ENCODE data around the gene PDK1. TPM values are rescaled to one million over a fixed set of nuclear protein-coding genes. Genes with fewer than 3 reads are reported as not detected.

PDK1 gene
- total RNA-seq, 1 donor from 2014 or later, result 7.3 TPM

DNA sequence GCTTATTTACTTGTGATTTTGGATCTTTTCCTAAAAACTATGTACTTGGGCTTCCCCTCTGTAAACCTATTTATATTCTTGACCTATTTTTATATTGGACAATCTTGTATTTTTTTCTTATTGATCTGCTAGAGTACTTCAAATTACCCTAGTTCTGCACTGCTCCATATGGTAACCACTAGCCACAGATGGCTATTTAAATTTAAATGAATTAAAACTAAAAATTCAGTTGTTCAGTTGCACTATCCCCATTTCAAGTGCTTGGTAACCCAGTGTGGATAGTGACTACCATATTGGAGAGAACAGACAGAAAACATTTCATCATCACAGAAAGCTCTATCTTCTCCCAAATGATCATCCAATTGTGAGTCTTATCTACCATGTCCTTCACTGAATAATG is 74.3 kb downstream of the PDK1 start:
- no peak for TF ChIP-seq CTCF (IDR thresholded peaks at IDR 0.05)
- Mint-ChIP-seq H3K36me3 (ENCODE audit: unreplicated experiment) (peaks cover 2% of the 10 kb centered on the region), H3K4me1 (ENCODE audit: unreplicated experiment) (peaks cover 6% of the 10 kb centered on the region), H3K27me3 (ENCODE audit: unreplicated experiment) (no peaks in the 10 kb centered on the region), H3K4me3 (ENCODE audit: unreplicated experiment) (no peak overlapping the region), H3K27ac (ENCODE audit: unreplicated experiment) (no peak overlapping the region), H3K9me3 (ENCODE audit: unreplicated experiment) (no peaks in the 10 kb centered on the region)
- no peak for DNase-seq (ENCODE audit: extremely low spot score, unreplicated experiment)

DNA sequence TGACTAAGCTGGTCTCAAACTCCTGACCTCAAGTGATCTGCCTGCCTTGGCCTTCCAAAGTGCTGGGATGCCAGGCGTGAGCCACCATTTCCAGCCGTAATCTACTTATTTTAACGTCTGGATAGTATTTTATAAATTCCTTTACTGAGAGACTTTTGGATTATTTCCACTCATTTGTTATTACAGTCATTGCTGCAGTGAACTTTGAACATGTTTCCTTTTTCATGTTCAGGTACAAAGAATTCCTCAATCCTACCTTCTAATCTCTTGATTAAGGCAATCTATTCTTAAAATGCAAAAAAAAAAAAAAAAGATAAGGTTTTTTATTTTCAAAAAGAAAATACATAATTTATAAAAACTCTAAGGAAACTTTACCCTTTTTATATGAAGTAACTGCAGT is 78.6 kb downstream of the PDK1 start:
- H3K27me3 Mint-ChIP-seq (ENCODE audit: unreplicated experiment), result no peaks in the 10 kb centered on the region
- no peak for TF ChIP-seq CTCF (IDR thresholded peaks at IDR 0.05)
- H3K9me3 Mint-ChIP-seq (ENCODE audit: unreplicated experiment), result no peaks in the 10 kb centered on the region
- no peak overlapping the region for H3K4me3 Mint-ChIP-seq (ENCODE audit: unreplicated experiment)
- no peak for DNase-seq (ENCODE audit: extremely low spot score, unreplicated experiment)
- no peaks in the 10 kb centered on the region for H3K36me3 Mint-ChIP-seq (ENCODE audit: unreplicated experiment)
- H3K4me1 Mint-ChIP-seq (ENCODE audit: unreplicated experiment), result peaks cover 6% of the 10 kb centered on the region
- H3K27ac Mint-ChIP-seq (ENCODE audit: unreplicated experiment), result no peak overlapping the region

GRCh38 chr2:172635548-172635947 is 79.7 kb downstream of the PDK1 start:
- H3K4me3 Mint-ChIP-seq (ENCODE audit: unreplicated experiment), result no peak overlapping the region
- H3K9me3 Mint-ChIP-seq (ENCODE audit: unreplicated experiment), result no peaks in the 10 kb centered on the region
- no peak overlapping the region for H3K27ac Mint-ChIP-seq (ENCODE audit: unreplicated experiment)
- DNase-seq (ENCODE audit: extremely low spot score, unreplicated experiment), result no peak
- H3K27me3 Mint-ChIP-seq (ENCODE audit: unreplicated experiment), result no peaks in the 10 kb centered on the region
- H3K4me1 Mint-ChIP-seq (ENCODE audit: unreplicated experiment), result peaks cover 6% of the 10 kb centered on the region
- no peak for TF ChIP-seq CTCF (IDR thresholded peaks at IDR 0.05)
- no peaks in the 10 kb centered on the region for H3K36me3 Mint-ChIP-seq (ENCODE audit: unreplicated experiment)

GRCh38 chr2:172639256-172639655 is 83.4 kb downstream of the PDK1 start:
- H3K36me3 Mint-ChIP-seq (ENCODE audit: unreplicated experiment), result no peaks in the 10 kb centered on the region
- no peak for DNase-seq (ENCODE audit: extremely low spot score, unreplicated experiment)
- no peak for TF ChIP-seq CTCF (IDR thresholded peaks at IDR 0.05)
- no peaks in the 10 kb centered on the region for H3K9me3 Mint-ChIP-seq (ENCODE audit: unreplicated experiment)
- H3K27me3 Mint-ChIP-seq (ENCODE audit: unreplicated experiment), result no peaks in the 10 kb centered on the region
- H3K4me1 Mint-ChIP-seq (ENCODE audit: unreplicated experiment), result peaks cover 2% of the 10 kb centered on the region
- H3K4me3 Mint-ChIP-seq (ENCODE audit: unreplicated experiment), result no peak overlapping the region
- H3K27ac Mint-ChIP-seq (ENCODE audit: unreplicated experiment), result no peak overlapping the region

DNA sequence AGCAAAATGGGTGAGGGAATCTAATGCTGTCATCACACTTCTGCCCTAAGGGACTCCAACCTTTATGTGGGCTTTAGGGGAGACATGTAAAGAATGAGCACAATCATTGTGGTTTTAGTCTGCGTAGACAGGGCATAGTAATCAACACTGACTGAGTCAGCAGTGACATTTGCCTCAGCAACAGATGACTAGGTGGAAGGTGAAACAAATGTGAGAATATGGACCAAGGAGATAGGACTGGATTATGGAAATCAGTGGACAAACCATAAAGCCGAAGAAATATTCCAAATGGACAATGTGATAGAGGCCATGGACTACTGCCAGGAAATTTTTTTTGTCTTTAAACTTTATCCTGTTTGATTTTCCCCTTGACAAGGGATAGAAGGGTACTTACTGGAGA is 83.9 kb downstream of the PDK1 start:
- peaks cover 2% of the 10 kb centered on the region for H3K4me1 Mint-ChIP-seq (ENCODE audit: unreplicated experiment)
- no peak for TF ChIP-seq CTCF (IDR thresholded peaks at IDR 0.05)
- no peaks in the 10 kb centered on the region for H3K9me3 Mint-ChIP-seq (ENCODE audit: unreplicated experiment)
- no peak for DNase-seq (ENCODE audit: extremely low spot score, unreplicated experiment)
- H3K4me3 Mint-ChIP-seq (ENCODE audit: unreplicated experiment), result no peak overlapping the region
- H3K36me3 Mint-ChIP-seq (ENCODE audit: unreplicated experiment), result no peaks in the 10 kb centered on the region
- H3K27ac Mint-ChIP-seq (ENCODE audit: unreplicated experiment), result no peak overlapping the region
- H3K27me3 Mint-ChIP-seq (ENCODE audit: unreplicated experiment), result no peaks in the 10 kb centered on the region

All from osteocyte (in vitro differentiated cells).